Measurements from ENCODE around the gene HMG20A. TPM values are rescaled to one million over a fixed set of nuclear protein-coding genes. Genes with fewer than 3 reads are reported as not detected.

The HMG20A gene
- total and polyA plus RNA-seq, 2 of the 13 experiments (the other 11 are each of a cell fraction or from before 2014, with no cell fraction given): 28.0 to 35.2 TPM

DNA sequence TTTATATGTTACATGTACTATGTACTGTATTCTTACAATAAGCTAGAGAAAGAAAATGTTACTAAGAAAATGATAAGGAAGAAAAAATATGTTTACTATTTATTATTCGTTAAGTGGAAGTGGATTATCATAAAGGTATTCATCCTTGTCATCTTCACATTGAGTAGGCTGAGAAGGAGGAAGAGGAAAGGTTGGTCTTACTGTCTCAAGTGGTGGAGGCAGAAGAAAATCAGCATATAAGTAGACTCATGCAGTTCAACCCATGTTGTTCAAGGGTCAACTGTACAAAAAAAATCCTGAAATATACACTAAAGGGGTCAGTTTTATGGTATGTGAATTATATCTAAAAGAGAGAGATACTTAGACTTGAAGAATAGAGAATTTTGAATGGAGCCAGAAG lies 5.7 kb downstream of the HMG20A start:
- Histone ChIP-seq H3K4me1 (ENCODE audit: insufficient read depth, low read length) (peaks cover 42% of the 10 kb centered on the region), H3K4me3 (replicated peaks in 1 of 3; ENCODE audit: insufficient read depth in 1 of 3, low read depth in 2 of 3, low read length in 3 of 3) (no peak overlapping the region), H3K9ac (ENCODE audit: insufficient read depth, low read depth, low read length) (no peak overlapping the region), H3K79me2 (ENCODE audit: insufficient read depth, low read length) (peaks cover 72% of the 10 kb centered on the region), H3K4me2 (ENCODE audit: low read depth, low read length) (no peak overlapping the region), H3K27me3 (ENCODE audit: control insufficient read depth in 1 of 2, insufficient read depth in 2 of 2, low read length in 2 of 2) (no peaks in the 10 kb centered on the region; a peak in 1 of 5 replicates), H4K20me1 (ENCODE audit: insufficient read depth, low read length) (no peaks in the 10 kb centered on the region; the same call in 1 of the 2 replicates), H3K27ac (ENCODE audit: extremely low read length, insufficient read depth, low read length) (no peak overlapping the region), H3K9me3 (ENCODE audit: low read length) (no peaks in the 10 kb centered on the region), H3K36me3 (replicated peaks in 1 of 2; ENCODE audit: control insufficient read depth in 1 of 2, insufficient read depth in 2 of 2, low read length in 2 of 2) (no peaks in the 10 kb centered on the region), H2AFZ (ENCODE audit: low read length) (no peak overlapping the region)
- no peak for DNase-seq (ENCODE audit: low spot score)
- in situ Hi-C loops (cut with HindIII; ENCODE audit: extremely low pct_ligation_motif_present, low pct_unique_long_range_greater_than_20kb): no loop called here
- TF ChIP-seq ZBTB44 (CRISPR knock-in tag; IDR thresholded peaks at IDR 0.05) (no peak), FOXP1 (IDR thresholded peaks at IDR 0.05) (no peak), FOXP1 (CRISPR knock-in tag; IDR thresholded peaks at IDR 0.05) (no peak), ZBTB38 (CRISPR knock-in tag; IDR thresholded peaks at IDR 0.05) (no peak), PHF8 (CRISPR knock-in tag; IDR thresholded peaks at IDR 0.05) (no peak), ZNF589 (CRISPR knock-in tag; conservative IDR thresholded peaks at IDR 0.05) (no peak), CC2D1A (CRISPR knock-in tag; IDR thresholded peaks at IDR 0.05) (no peak), NCOA1 (CRISPR knock-in tag; IDR thresholded peaks at IDR 0.05) (no peak), ZNF350 (CRISPR knock-in tag; IDR thresholded peaks at IDR 0.05; ENCODE audit: borderline replicate concordance, low read depth) (no peak), ELF4 (CRISPR knock-in tag; IDR thresholded peaks at IDR 0.05; ENCODE audit: borderline replicate concordance) (no peak), NFRKB (IDR thresholded peaks at IDR 0.05) (no peak), SPEN (CRISPR knock-in tag; IDR thresholded peaks at IDR 0.05; ENCODE audit: low read depth) (no peak), ETS1 (CRISPR knock-in tag; IDR thresholded peaks at IDR 0.05) (no peak), ZNF619 (CRISPR knock-in tag; IDR thresholded peaks at IDR 0.05) (no peak)
- TF ChIP-seq, protein P1, sequence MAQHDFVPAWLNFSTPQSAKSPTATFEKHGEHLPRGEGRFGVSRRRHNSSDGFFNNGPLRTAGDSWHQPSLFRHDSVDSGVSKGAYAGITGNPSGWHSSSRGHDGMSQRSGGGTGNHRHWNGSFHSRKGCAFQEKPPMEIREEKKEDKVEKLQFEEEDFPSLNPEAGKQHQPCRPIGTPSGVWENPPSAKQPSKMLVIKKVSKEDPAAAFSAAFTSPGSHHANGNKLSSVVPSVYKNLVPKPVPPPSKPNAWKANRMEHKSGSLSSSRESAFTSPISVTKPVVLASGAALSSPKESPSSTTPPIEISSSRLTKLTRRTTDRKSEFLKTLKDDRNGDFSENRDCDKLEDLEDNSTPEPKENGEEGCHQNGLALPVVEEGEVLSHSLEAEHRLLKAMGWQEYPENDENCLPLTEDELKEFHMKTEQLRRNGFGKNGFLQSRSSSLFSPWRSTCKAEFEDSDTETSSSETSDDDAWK (CRISPR knock-in tag; IDR thresholded peaks at IDR 0.05): no peak
- TF ChIP-seq, protein P2, sequence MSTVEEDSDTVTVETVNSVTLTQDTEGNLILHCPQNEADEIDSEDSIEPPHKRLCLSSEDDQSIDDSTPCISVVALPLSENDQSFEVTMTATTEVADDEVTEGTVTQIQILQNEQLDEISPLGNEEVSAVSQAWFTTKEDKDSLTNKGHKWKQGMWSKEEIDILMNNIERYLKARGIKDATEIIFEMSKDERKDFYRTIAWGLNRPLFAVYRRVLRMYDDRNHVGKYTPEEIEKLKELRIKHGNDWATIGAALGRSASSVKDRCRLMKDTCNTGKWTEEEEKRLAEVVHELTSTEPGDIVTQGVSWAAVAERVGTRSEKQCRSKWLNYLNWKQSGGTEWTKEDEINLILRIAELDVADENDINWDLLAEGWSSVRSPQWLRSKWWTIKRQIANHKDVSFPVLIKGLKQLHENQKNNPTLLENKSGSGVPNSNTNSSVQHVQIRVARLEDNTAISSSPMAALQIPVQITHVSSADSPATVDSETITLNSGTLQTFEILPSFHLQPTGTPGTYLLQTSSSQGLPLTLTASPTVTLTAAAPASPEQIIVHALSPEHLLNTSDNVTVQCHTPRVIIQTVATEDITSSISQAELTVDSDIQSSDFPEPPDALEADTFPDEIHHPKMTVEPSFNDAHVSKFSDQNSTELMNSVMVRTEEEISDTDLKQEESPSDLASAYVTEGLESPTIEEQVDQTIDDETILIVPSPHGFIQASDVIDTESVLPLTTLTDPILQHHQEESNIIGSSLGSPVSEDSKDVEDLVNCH (CRISPR knock-in tag; IDR thresholded peaks at IDR 0.05): no peak
- no peak for ATAC-seq
- intact Hi-C loops (cut with micrococcal nuclease; ENCODE audit: unreplicated experiment): no loop called here
- 94% methylated on average over 1 of the region's 1 CpG for WGBS (ENCODE audit: low lambda C conversion rate)
- FAIRE-seq: no peak
- ChIA-PET POLR2A (no interaction called here), CTCF (ENCODE audit: low intra/inter-chr PET ratio, low total read pairs) (no interaction called here)
- BruUV-seq (replicated peaks): no TSS peak

All from HepG2 (cell line).